K562 (cell line): Measurements from ENCODE around the gene RAB5B. TPM values are rescaled to one million over a fixed set of nuclear protein-coding genes. Genes with fewer than 3 reads are reported as not detected.

ENCODE experiments used
- ATAC-seq: fragments of 200-7000 bp; cut with Tn5 transposase; 3 replicates; pipeline ENCODE4 v1.9.1; 2020; ENCODE audit warnings: moderate library complexity
- BruUV-seq: library from RNA; stranded (reverse); fragments of 400-500 nt; replicated peaks from 2 replicates; lab custom pipeline; 2021; lab: Mats Ljungman, UMichigan
- CTCF ChIA-PET: fragments of 300-600 bp; formaldehyde crosslinking; extraction: SDS; loops from one replicate; lab custom pipeline; 2021; ENCODE audit warnings: low intra/inter-chr PET ratio; lab: Yijun Ruan, JAX
- POLR2A ChIA-PET: fragments of 300-600, 350-650 bp; sonication (Branson Sonifier 250); formaldehyde crosslinking; extraction: SDS; loops from one replicate; lab custom pipeline; 2021; ENCODE audit warnings: antibody characterized with exemption, inconsistent platforms; lab: Yijun Ruan, JAX
- DNase-seq, 4 experiments: peaks; one replicate each; pipeline versions ENCODE4 v3.0.0 to v3.0.0-alpha.2; 2011 to 2018; ENCODE audit warnings: low spot score in 3 of 4, mixed read lengths in 3 of 4; ENCODE audit errors: extremely low read depth in 1 of 4
- FAIRE-seq: peaks from 2 replicates; lab custom pipeline; 2011; peaks lifted over from hg19 to GRCh38; lab: Jason Lieb, UNC
- H2AFZ ChIP-seq: 2 replicates; pipeline ENCODE4 v1.6.0; 2011; ENCODE audit warnings: low read depth, low read length, control low read depth, inconsistent platforms
- H3K27ac ChIP-seq: fragments of 200-600 bp; 3 replicates; pipeline ENCODE4 v1.8.0; 2011; ENCODE audit warnings: low read depth, mild to moderate bottlenecking, control low read depth, inconsistent platforms, low read length, moderate library complexity, mixed read lengths; ENCODE audit errors: extremely low read depth
- H3K27me3 ChIP-seq, 2 experiments: fragments of 300-600 bp in 1 of 2; 2 replicates in 1 of 2; 3 replicates in 1 of 2; pipeline versions ENCODE4 v1.6.0 to v1.8.0; 2011; ENCODE audit warnings: inconsistent platforms in 2 of 2, low read length in 2 of 2, mild to moderate bottlenecking in 1 of 2, mixed read lengths in 1 of 2, moderate library complexity in 1 of 2; ENCODE audit not compliant: control insufficient read depth in 2 of 2, insufficient read depth in 2 of 2
- H3K36me3 ChIP-seq: fragments of 300-600 bp; 3 replicates; pipeline ENCODE4 v1.8.0; 2011; ENCODE audit warnings: mild to moderate bottlenecking, low read length, inconsistent platforms; ENCODE audit not compliant: control insufficient read depth, insufficient read depth
- H3K4me1 ChIP-seq, 2 experiments: fragments of 200-600 bp in 1 of 2; replicated peaks in 1 of 2; 2 replicates in 1 of 2; 3 replicates in 1 of 2; pipeline versions ENCODE4 v1.5.1 to v1.8.0; 2011; ENCODE audit warnings: inconsistent platforms in 2 of 2, low read length in 2 of 2, mild to moderate bottlenecking in 1 of 2, mixed read lengths in 1 of 2, moderate library complexity in 1 of 2; ENCODE audit not compliant: control insufficient read depth in 2 of 2, insufficient read depth in 2 of 2
- H3K4me2 ChIP-seq: 2 replicates; pipeline ENCODE4 v1.6.1; 2011; ENCODE audit warnings: low read length, control low read depth, inconsistent platforms, mixed read lengths; ENCODE audit not compliant: insufficient read depth
- H3K4me3 ChIP-seq: fragments of 200-600 bp; sonication (generic), shearing (Covaris generic); 2 replicates; pipeline ENCODE4 v1.5.1; 2016; ENCODE audit warnings: control low read depth, inconsistent platforms
- H3K79me2 ChIP-seq: fragments of 200-600 bp; 3 replicates; pipeline ENCODE4 v1.8.0; 2011; ENCODE audit warnings: low read length, inconsistent platforms; ENCODE audit not compliant: control insufficient read depth, insufficient read depth
- H3K9ac ChIP-seq, 2 experiments: 2 replicates each; pipeline versions ENCODE4 v1.6.0 to v1.6.1; 2011; ENCODE audit warnings: low read depth in 2 of 2, low read length in 2 of 2, control low read depth in 1 of 2, inconsistent platforms in 1 of 2, mild to moderate bottlenecking in 1 of 2, mixed read lengths in 1 of 2; ENCODE audit not compliant: insufficient read depth in 1 of 2
- H3K9me1 ChIP-seq: one replicate; pipeline ENCODE4 v1.6.0; 2011; ENCODE audit warnings: inconsistent platforms, mild to moderate bottlenecking, low read length, moderate library complexity; ENCODE audit not compliant: control insufficient read depth, insufficient read depth
- H3K9me3 ChIP-seq: replicated peaks from 2 replicates; pipeline ENCODE4 v1.5.1; 2011; ENCODE audit warnings: low read depth, low read length, inconsistent platforms; ENCODE audit not compliant: control insufficient read depth, insufficient read depth
- H4K20me1 ChIP-seq: replicated peaks from 2 replicates; pipeline ENCODE4 v1.6.1; 2011; ENCODE audit warnings: low read length, inconsistent platforms, mixed read lengths; ENCODE audit not compliant: control insufficient read depth, insufficient read depth
- ARID1B ChIP-seq: fragments of 450-650 bp; IDR thresholded peaks from 2 replicates; pipeline ENCODE4 v1.6.1; 2016; ENCODE audit warnings: antibody characterized with exemption, mild to moderate bottlenecking, inconsistent platforms
- CEBPG ChIP-seq, 3 experiments: fragments of 200-800 bp in 1 of 3; sonication (Bioruptor generic) in 1 of 3; sonication (generic) in 1 of 3; formaldehyde crosslinking in 1 of 3; IDR thresholded peaks in 2 of 3; conservative IDR thresholded peaks in 1 of 3; 2 replicates each; pipeline versions ENCODE4 v1.6.1 to v1.8.0; 2016 to 2022; ENCODE audit warnings: missing compliant biosample characterization in 2 of 3, missing genetic modification characterization in 2 of 3, mild to moderate bottlenecking in 1 of 3, missing genetic modification reagents in 1 of 3
- CREB5 ChIP-seq: fragments of 250-450 bp; sonication (Bioruptor Pico); IDR thresholded peaks from 2 replicates; pipeline ENCODE4 v1.5.0; 2020; ENCODE audit warnings: mild to moderate bottlenecking
- HLTF ChIP-seq: fragments of 450-650 bp; IDR thresholded peaks from 2 replicates; pipeline ENCODE4 v1.6.1; 2016
- NFE2L1 ChIP-seq: fragments of 450-650 bp; IDR thresholded peaks from 2 replicates; pipeline ENCODE4 v1.6.1; 2016; ENCODE audit warnings: missing genetic modification characterization, low read depth, mild to moderate bottlenecking, missing compliant biosample characterization, moderate library complexity, borderline replicate concordance
- POLR2A ChIP-seq: fragments of 450-650 bp; conservative IDR thresholded peaks from 2 replicates; pipeline ENCODE4 v1.6.1; 2016
- SRSF3 ChIP-seq: fragments of 200-400 bp; formaldehyde crosslinking; IDR thresholded peaks from 2 replicates; pipeline ENCODE4 v1.6.1; 2016; ENCODE audit warnings: mild to moderate bottlenecking, low read length, moderate library complexity; ENCODE audit not compliant: insufficient read depth
- U2AF2 ChIP-seq: fragments of 200-400 bp; formaldehyde crosslinking; optimal IDR thresholded peaks from 2 replicates; pipeline ENCODE3; 2017; ENCODE audit warnings: low read depth, mild to moderate bottlenecking, low read length
- ZBTB40 ChIP-seq, 2 experiments: fragments of 450-650 bp in 1 of 2; sonication (generic) in 1 of 2; formaldehyde crosslinking in 1 of 2; IDR thresholded peaks; 2 replicates each; pipeline versions ENCODE4 v1.7.1 to v1.9.0; 2016 to 2022; ENCODE audit warnings: inconsistent platforms in 1 of 2, mild to moderate bottlenecking in 1 of 2, missing genetic modification reagents in 1 of 2
- WGBS: fragments of 100-300 bp; shearing (Covaris generic); methylation state at CpG from one replicate; pipeline ENCODE4 v1.1.6; 2016; ENCODE audit warnings: low coverage, mixed read lengths; ENCODE audit not compliant: insufficient coverage; ENCODE audit errors: missing lambda C conversion rate; 5-methylcytosine and 5-hydroxymethylcytosine counted together
- in situ Hi-C: fragments of 300-500 bp; cut with MboI; formaldehyde crosslinking; loops from 4 replicates; pipeline ENCODE4 v1.15.0; 2018; ENCODE audit warnings: inconsistent platforms, mixed read lengths
- intact Hi-C: fragments of 100-400 bp; cut with micrococcal nuclease; formaldehyde crosslinking; loops from 2 replicates; pipeline ENCODE4 v1.14.2; 2022
- polyA plus RNA-seq, 8 experiments: library from polyadenylated mRNA; depleted of rRNA in 4 of 8; stranded (reverse) in 5 of 8; unstranded in 3 of 8; fragments of >200 nt; fragmentation: Nextera tagmentation in 2 of 8; fragmentation: Illumina TruSeq in 1 of 8; extraction: Ambion mirVana in 2 of 8; extraction: Trizol in 1 of 8; gene quantifications; 2 replicates each; pipeline versions ENCODE4 v1.2.1 to v1.2.3, GENCODE V29; 2011 to 2014; ENCODE audit warnings: inconsistent platforms in 1 of 8, missing spikeins in 1 of 8
- total RNA-seq, 7 experiments: library from RNA; depleted of rRNA in 6 of 7; stranded (reverse); fragments of >200 nt in 6 of 7; fragmentation: Illumina TruSeq in 2 of 7; extraction: Trizol in 2 of 7; gene quantifications; 2 replicates each; pipeline versions ENCODE4 v1.2.1 to v1.2.3, GENCODE V29; 2011 to 2021; ENCODE audit warnings: low replicate concordance in 1 of 7

Gene RAB5B
- total and polyA plus RNA-seq, 9 of the 15 experiments (the other 6 are each of a cell fraction or from before 2014, with no cell fraction given) = 6.8 to 73.8 (median 25.2) TPM

GRCh38 chr12:56041552-56042429 is 67.9 kb downstream of the RAB5B start, which contains the start of gene RPS26:
Gene RPS26 (plus strand): TSS chr12:56041918. CDS start chr12:56042167, 249 bp downstream.
- under 1% methylated on average over 41 of the region's 50 CpGs for WGBS
- peak within 1 kb of the TSS; percentile 98 for H3K27ac ChIP-seq
- peaks cover 27% of the 10 kb centered on the region for H3K79me2 ChIP-seq
- no peaks in the 10 kb centered on the region for H3K9me3 ChIP-seq
- no peaks in the 10 kb centered on the region for H3K27me3 ChIP-seq
- ChIA-PET CTCF (interaction anchor here (0.5 to 2.3 kb wide), 3 partner anchors 45 to 303 kb away, joined by 3 to 20 read pairs (median 10); partner anchors contain the start of gene SUOX), POLR2A (interaction anchor here (0.6 to 1.6 kb wide), 7 partner anchors 12 to 303 kb away, joined by 3 to 5 read pairs (median 4); partner anchors contain the start of genes ORMDL2 and SARNP)
- FAIRE-seq (peak; percentile 97), DNase-seq (peak; percentile 89 to 100 (median 92)), ATAC-seq (peak; percentile 90)
- in situ Hi-C loops (no loop called here), intact Hi-C loops (loop anchor here (1.0 to 10.0 kb wide), 6 partner anchors 44 to 303 kb away; partner anchors contain the start of genes DNAJC14, NABP2, PYM1 and RNF41)
- H4K20me1 ChIP-seq = no peaks in the 10 kb centered on the region; the same call in 1 of the 2 replicates
- peak within 1 kb of the TSS; percentile 83 for H3K4me3 ChIP-seq
- no peaks in the 10 kb centered on the region for H3K9me1 ChIP-seq
- H3K4me2 ChIP-seq = peak within 1 kb of the TSS; percentile 93
- H2AFZ ChIP-seq = peak within 1 kb of the TSS; percentile 99
- peaks cover 52% of the 10 kb centered on the region for H3K36me3 ChIP-seq
- BruUV-seq = no TSS peak
- H3K4me1 ChIP-seq = peaks cover 13 to 25% of the 10 kb centered on the region in 2 experiments; a peak in 3 of 5 replicates
- H3K9ac ChIP-seq = peak within 1 kb of the TSS; percentile 96 to 97
- TF ChIP-seq ZBTB40 (IDR thresholded peaks at IDR 0.05) (peak; percentile 98), ZBTB40 (CRISPR knock-in tag; IDR thresholded peaks at IDR 0.05) (no peak), ARID1B (peak; percentile 51; the same call in 1 of the 2 replicates), NFE2L1 (tag) (no peak), U2AF2 (no peak), CREB5 (CRISPR knock-in tag) (no peak), SRSF3 (no peak), HLTF (peak; percentile 96), POLR2A (peak; percentile 100), CEBPG (CRISPR knock-in tag; IDR thresholded peaks at IDR 0.05) (no peak), CEBPG (tag; conservative IDR thresholded peaks at IDR 0.05 in 1 of 2, IDR thresholded peaks at IDR 0.05 in 1 of 2) (no peak)
